Astrocyte (in vitro differentiated cells and primary cell): ENCODE data around the gene ELSPBP1. TPM values are rescaled to one million over a fixed set of nuclear protein-coding genes. Genes with fewer than 3 reads are reported as not detected.

Source experiments
- DNase-seq: peaks from one replicate; pipeline ENCODE4 v3.0.0-alpha.2; 2010; ENCODE audit warnings: low read depth
- FAIRE-seq: peaks from 2 replicates; lab custom pipeline; 2011; peaks lifted over from hg19 to GRCh38; lab: Jason Lieb, UNC
- H2AFZ ChIP-seq: 2 replicates; pipeline ENCODE4 v1.6.0; 2012; ENCODE audit warnings: low read depth, low read length, inconsistent platforms
- H3K27ac ChIP-seq: 2 replicates; pipeline ENCODE4 v1.5.1; 2011; ENCODE audit warnings: low read depth, low read length, inconsistent platforms
- H3K27me3 ChIP-seq: 2 replicates; pipeline ENCODE4 v1.6.0; 2011; ENCODE audit warnings: low read length, inconsistent platforms; ENCODE audit not compliant: insufficient read depth
- H3K36me3 ChIP-seq: 2 replicates; pipeline ENCODE4 v1.5.1; 2011; ENCODE audit warnings: low read length, inconsistent platforms; ENCODE audit not compliant: insufficient read depth
- H3K4me1 ChIP-seq: 2 replicates; pipeline ENCODE4 v1.5.1; 2011; ENCODE audit warnings: low read length, inconsistent platforms; ENCODE audit not compliant: insufficient read depth
- H3K4me2 ChIP-seq: 2 replicates; pipeline ENCODE4 v1.6.0; 2012; ENCODE audit warnings: low read length, inconsistent platforms
- H3K4me3 ChIP-seq: 2 replicates; pipeline ENCODE4 v1.5.1; 2011; ENCODE audit warnings: low read depth, mild to moderate bottlenecking, low read length, inconsistent platforms; ENCODE audit not compliant: insufficient read depth
- H3K79me2 ChIP-seq: 2 replicates; pipeline ENCODE4 v1.6.0; 2012; ENCODE audit warnings: mild to moderate bottlenecking, low read length, inconsistent platforms; ENCODE audit not compliant: insufficient read depth
- H3K9ac ChIP-seq: 2 replicates; pipeline ENCODE4 v1.6.0; 2012; ENCODE audit warnings: mild to moderate bottlenecking, low read length, inconsistent platforms
- H3K9me3 ChIP-seq: 2 replicates; pipeline ENCODE4 v1.5.1; 2012; ENCODE audit warnings: low read depth, mild to moderate bottlenecking, low read length, inconsistent platforms; ENCODE audit not compliant: insufficient read depth
- H4K20me1 ChIP-seq: 2 replicates; pipeline ENCODE4 v1.6.0; 2012; ENCODE audit warnings: low read length, inconsistent platforms; ENCODE audit not compliant: insufficient read depth
- H3K27ac Mint-ChIP-seq: one replicate; pipeline ENCODE4 v1.8.0; 2021; ENCODE audit warnings: mild to moderate bottlenecking, mixed read lengths; ENCODE audit not compliant: unreplicated experiment
- H3K27me3 Mint-ChIP-seq: one replicate; pipeline ENCODE4 v1.8.0; 2021; ENCODE audit warnings: low read depth, mixed read lengths; ENCODE audit not compliant: unreplicated experiment
- H3K36me3 Mint-ChIP-seq: one replicate; pipeline ENCODE4 v1.8.0; 2021; ENCODE audit warnings: low read depth, mixed read lengths; ENCODE audit not compliant: unreplicated experiment
- H3K4me1 Mint-ChIP-seq: one replicate; pipeline ENCODE4 v1.8.0; 2021; ENCODE audit warnings: low read depth, mixed read lengths; ENCODE audit not compliant: unreplicated experiment
- H3K4me3 Mint-ChIP-seq: one replicate; pipeline ENCODE4 v1.8.0; 2021; ENCODE audit warnings: mild to moderate bottlenecking, moderate library complexity, mixed read lengths; ENCODE audit not compliant: unreplicated experiment
- H3K9me3 Mint-ChIP-seq: one replicate; pipeline ENCODE4 v1.8.0; 2021; ENCODE audit warnings: mild to moderate bottlenecking, mixed read lengths; ENCODE audit not compliant: unreplicated experiment
- CTCF ChIP-seq: IDR thresholded peaks from 2 replicates; pipeline ENCODE4 v1.5.1; 2011; ENCODE audit warnings: low read depth, mild to moderate bottlenecking, inconsistent platforms, low read length, moderate library complexity; ENCODE audit not compliant: insufficient read depth
- EZH2 ChIP-seq: IDR thresholded peaks from 2 replicates; pipeline ENCODE4 v1.6.1; 2012; ENCODE audit warnings: mild to moderate bottlenecking, low read length, inconsistent platforms; ENCODE audit not compliant: insufficient read depth
- total RNA-seq: library from RNA; stranded (reverse); gene quantifications from 2 replicates; pipeline ENCODE4 v1.2.1, GENCODE V29; 2021

ELSPBP1 gene
- total RNA-seq, 1 donor from 2014 or later = not detected

DNA sequence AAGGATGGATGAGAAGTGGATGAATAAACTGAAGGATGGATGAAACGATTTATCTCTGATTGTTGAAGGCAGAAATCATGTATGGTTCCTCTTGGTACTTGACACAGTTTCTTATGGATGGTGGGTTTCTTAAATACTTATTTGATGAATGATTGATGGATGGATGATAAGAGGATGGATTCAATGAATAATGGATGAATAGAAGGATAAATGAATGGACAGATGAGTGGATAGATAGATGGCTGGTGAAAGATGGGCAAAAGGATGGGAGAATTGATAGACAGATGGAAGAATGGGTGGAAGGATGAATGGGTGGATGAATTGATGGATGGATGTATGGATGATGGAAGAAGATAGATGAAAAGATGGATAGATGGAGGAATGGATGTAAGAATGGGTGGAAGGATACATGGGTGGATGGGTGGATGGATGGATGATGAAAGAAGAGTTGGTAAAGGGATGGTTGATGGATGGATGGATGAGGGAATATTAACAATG is 1.8 kb downstream of the ELSPBP1 start:
- H3K27me3 Mint-ChIP-seq = peaks cover 5% of the 10 kb centered on the region
- no peak for FAIRE-seq

GRCh38 chr19:47998800-47999199 is 4.4 kb downstream of the ELSPBP1 start:
- H3K9me3 Mint-ChIP-seq = peaks cover 14% of the 10 kb centered on the region
- no peaks in the 10 kb centered on the region for H3K79me2 ChIP-seq
- FAIRE-seq = no peak
- H3K4me2 ChIP-seq = no peak overlapping the region
- peaks cover 15% of the 10 kb centered on the region for H3K27me3 Mint-ChIP-seq
- H3K4me3 ChIP-seq = no peak overlapping the region
- H3K27ac Mint-ChIP-seq = no peak overlapping the region
- no peak for DNase-seq
- H4K20me1 ChIP-seq = no peaks in the 10 kb centered on the region
- H3K4me1 Mint-ChIP-seq = no peaks in the 10 kb centered on the region
- TF ChIP-seq CTCF = no peak
- TF ChIP-seq EZH2 = no peak
- no peak overlapping the region for H2AFZ ChIP-seq
- H3K27me3 ChIP-seq = no peaks in the 10 kb centered on the region
- H3K9ac ChIP-seq = no peak overlapping the region
- no peaks in the 10 kb centered on the region for H3K9me3 ChIP-seq
- peaks cover 2% of the 10 kb centered on the region for H3K36me3 Mint-ChIP-seq
- H3K36me3 ChIP-seq = no peaks in the 10 kb centered on the region
- no peak overlapping the region for H3K27ac ChIP-seq
- no peaks in the 10 kb centered on the region for H3K4me1 ChIP-seq
- H3K4me3 Mint-ChIP-seq = no peak overlapping the region

More for the DNA sequence above, 1.8 kb downstream of the ELSPBP1 start:
- Histone ChIP-seq H3K4me3 (no peak overlapping the region), H4K20me1 (no peaks in the 10 kb centered on the region), H3K4me1 (no peaks in the 10 kb centered on the region), H3K4me2 (no peak overlapping the region), H3K27me3 (no peaks in the 10 kb centered on the region), H3K27ac (no peak overlapping the region), H3K79me2 (no peaks in the 10 kb centered on the region), H2AFZ (no peak overlapping the region), H3K36me3 (no peaks in the 10 kb centered on the region), H3K9me3 (no peaks in the 10 kb centered on the region), H3K9ac (no peak overlapping the region)
- H3K9me3 Mint-ChIP-seq = peaks cover 11% of the 10 kb centered on the region
- no peak for TF ChIP-seq CTCF
- no peak for TF ChIP-seq EZH2
- DNase-seq = no peak
- H3K27ac Mint-ChIP-seq = no peak overlapping the region
- H3K36me3 Mint-ChIP-seq = peaks cover 2% of the 10 kb centered on the region
- no peak overlapping the region for H3K4me3 Mint-ChIP-seq
- H3K4me1 Mint-ChIP-seq = no peaks in the 10 kb centered on the region

- Histone ChIP-seq H2AFZ (no peak overlapping the region), H3K9ac (no peak overlapping the region), H3K4me1 (no peaks in the 10 kb centered on the region), H3K27ac (no peak overlapping the region), H3K4me2 (no peak overlapping the region), H3K27me3 (no peaks in the 10 kb centered on the region), H3K9me3 (no peaks in the 10 kb centered on the region), H3K36me3 (no peaks in the 10 kb centered on the region), H3K79me2 (no peaks in the 10 kb centered on the region), H3K4me3 (no peak overlapping the region), H4K20me1 (no peaks in the 10 kb centered on the region)
- peaks cover 2% of the 10 kb centered on the region for H3K36me3 Mint-ChIP-seq
- no peak overlapping the region for H3K27ac Mint-ChIP-seq
- no peak for DNase-seq
- H3K4me1 Mint-ChIP-seq = no peaks in the 10 kb centered on the region
- peaks cover 20% of the 10 kb centered on the region for H3K27me3 Mint-ChIP-seq
- no peak overlapping the region for H3K4me3 Mint-ChIP-seq
- no peak for FAIRE-seq
- TF ChIP-seq CTCF = no peak
- peaks cover 9% of the 10 kb centered on the region for H3K9me3 Mint-ChIP-seq
These were observed 6.4 kb downstream of the ELSPBP1 start for GRCh38 chr19:48000846-48001245.
